AG10803 (cell line): ENCODE results near the gene OR4K15.
"Not testable (repeated sequence)": the region's sequence is repeated elsewhere in the genome, so short reads cannot be mapped to it uniquely, and the experiment has no call there.

Experiments
- DNase-seq: peaks from one replicate; pipeline ENCODE4 v3.0.0; 2010; ENCODE audit warnings: low read depth
- H3K4me3 ChIP-seq: 2 replicates; pipeline ENCODE4 v1.5.1; 2011; ENCODE audit warnings: mild to moderate bottlenecking, low read length, control low read depth
- TF ChIP-seq, protein P1 (sequence below): conservative IDR thresholded peaks from 2 replicates; pipeline ENCODE4 v1.5.1; 2011; ENCODE audit warnings: mild to moderate bottlenecking, low read length, control low read depth, inconsistent platforms

The OR4K15 gene, protein sequence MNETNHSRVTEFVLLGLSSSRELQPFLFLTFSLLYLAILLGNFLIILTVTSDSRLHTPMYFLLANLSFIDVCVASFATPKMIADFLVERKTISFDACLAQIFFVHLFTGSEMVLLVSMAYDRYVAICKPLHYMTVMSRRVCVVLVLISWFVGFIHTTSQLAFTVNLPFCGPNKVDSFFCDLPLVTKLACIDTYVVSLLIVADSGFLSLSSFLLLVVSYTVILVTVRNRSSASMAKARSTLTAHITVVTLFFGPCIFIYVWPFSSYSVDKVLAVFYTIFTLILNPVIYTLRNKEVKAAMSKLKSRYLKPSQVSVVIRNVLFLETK

DNA sequence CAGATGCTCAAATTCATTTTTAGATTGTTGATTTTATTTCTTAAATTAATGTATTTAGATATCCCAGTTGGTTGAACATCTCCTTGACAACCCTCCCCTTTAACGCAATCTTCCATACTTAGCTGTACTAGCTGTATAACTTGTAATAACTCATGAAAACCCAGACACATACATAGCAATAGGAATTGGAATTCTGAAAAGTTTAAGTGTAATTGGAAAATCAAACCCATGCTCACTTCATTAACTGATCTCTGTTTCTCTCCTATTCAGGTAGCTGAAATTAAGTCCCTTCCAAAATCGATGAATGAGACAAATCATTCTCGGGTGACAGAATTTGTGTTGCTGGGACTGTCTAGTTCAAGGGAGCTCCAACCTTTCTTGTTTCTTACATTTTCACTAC lies at the start of gene OR4K15:
Gene OR4K15 (plus strand): TSS at position 301 of the 400 bp plus-strand sequence. CDS start 0 bp downstream, at position 301.
- no peak within 1 kb of the TSS for H3K4me3 ChIP-seq
- TF ChIP-seq, protein P1, sequence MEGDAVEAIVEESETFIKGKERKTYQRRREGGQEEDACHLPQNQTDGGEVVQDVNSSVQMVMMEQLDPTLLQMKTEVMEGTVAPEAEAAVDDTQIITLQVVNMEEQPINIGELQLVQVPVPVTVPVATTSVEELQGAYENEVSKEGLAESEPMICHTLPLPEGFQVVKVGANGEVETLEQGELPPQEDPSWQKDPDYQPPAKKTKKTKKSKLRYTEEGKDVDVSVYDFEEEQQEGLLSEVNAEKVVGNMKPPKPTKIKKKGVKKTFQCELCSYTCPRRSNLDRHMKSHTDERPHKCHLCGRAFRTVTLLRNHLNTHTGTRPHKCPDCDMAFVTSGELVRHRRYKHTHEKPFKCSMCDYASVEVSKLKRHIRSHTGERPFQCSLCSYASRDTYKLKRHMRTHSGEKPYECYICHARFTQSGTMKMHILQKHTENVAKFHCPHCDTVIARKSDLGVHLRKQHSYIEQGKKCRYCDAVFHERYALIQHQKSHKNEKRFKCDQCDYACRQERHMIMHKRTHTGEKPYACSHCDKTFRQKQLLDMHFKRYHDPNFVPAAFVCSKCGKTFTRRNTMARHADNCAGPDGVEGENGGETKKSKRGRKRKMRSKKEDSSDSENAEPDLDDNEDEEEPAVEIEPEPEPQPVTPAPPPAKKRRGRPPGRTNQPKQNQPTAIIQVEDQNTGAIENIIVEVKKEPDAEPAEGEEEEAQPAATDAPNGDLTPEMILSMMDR: no peak
- DNase-seq: no peak

DNA sequence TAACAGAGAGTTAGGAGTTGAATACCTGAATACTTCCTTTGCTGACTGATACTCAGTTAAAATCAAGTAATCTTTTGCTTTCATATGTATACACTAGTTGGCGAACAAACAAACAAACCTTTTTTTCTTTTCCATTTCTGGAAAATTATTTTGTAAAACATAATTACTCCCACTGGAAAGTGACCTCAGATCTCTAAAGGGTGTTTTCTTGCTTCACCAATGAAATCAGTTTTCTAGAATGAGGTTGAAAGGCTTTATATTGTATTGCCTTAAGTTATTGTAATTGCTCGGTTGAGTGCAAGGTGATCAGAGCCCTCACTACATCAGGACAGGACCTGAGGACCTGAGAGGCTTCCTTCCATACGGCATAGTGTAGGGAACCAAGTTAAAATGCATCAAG lies 44.8 kb upstream of the OR4K15 start, which contains the start of gene OR4K1:
Gene OR4K1 (plus strand): TSS at position 301 of the 400 bp plus-strand sequence. CDS start 4,750 bp downstream, outside the sequence.
- H3K4me3 ChIP-seq: no peak within 1 kb of the TSS
- TF ChIP-seq, protein P1: no peak
- DNase-seq: no peak

DNA sequence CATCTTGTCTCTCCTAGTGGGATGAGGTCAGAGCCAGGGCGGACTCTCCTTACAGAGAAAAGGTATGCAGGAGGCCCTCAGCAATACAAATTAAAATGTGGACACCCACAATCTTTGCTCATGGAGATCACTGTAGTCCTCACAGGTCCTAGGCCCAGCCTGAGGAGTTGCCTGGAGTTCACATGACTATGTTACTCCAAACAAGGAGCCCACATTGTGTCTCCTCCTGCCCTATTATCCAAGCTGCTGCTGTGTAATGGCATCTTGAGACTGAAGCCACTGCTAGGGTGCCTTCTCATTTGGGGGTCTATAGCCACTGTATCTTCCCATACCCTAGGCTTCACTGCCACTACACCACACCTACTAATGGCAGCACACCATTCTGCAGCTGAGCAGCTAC lies 33.7 kb upstream of the OR4K15 start:
- TF ChIP-seq, protein P1: no peak
- DNase-seq: no peak

DNA sequence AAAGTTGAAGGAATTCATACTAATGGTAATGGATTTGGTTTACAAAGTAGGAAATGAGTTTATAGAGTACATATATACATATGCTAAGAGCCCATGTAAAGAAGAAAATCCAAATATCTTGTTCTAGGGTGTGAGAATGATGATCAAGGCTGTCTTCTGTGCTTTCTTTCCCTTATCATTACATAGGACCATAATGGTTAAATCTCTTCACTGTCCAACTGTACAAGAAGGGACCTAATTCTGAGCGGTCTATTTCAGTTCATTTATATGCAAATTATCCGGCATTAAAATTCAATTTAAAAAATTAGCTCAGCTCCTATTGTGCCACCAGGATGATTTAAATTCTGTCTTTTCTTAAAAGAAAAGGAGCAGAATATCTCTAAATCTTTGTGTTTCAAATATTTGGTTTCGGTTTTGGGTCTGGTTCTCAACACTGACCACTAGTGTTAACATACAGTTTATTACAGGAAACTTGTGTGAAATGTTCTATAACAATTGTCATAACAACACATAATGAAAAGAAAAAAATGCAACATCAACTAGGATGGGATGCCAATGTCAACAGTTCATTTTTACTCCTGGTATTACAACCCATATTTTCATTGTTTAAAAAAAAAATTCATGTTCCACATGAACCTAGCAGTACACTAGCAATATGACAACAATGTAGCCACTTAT lies 27.8 kb upstream of the OR4K15 start:
- H3K4me3 ChIP-seq: no peak overlapping the region
- TF ChIP-seq, protein P1: no peak
- DNase-seq: no peak

More for the DNA sequence above, 33.7 kb upstream of the OR4K15 start:
- no peak overlapping the region for H3K4me3 ChIP-seq

DNA sequence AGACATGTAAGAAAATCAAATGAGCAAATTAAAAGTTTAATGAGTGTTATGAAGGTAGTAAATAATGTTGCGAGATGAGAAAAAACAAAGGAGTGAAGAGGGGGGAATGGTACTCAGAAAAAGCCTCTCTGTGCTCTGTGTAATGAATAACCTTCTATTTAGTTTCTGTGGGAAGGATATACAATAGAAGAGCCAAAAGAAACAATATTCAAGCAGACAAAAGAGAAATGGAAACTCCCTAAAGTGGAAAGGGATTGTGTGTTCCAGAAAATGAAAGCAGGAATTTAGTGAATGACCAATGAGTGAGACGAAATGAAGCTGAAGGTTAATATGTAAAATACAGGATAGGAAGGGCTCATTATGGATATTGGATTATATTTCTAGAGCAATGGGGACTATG lies 26.2 kb upstream of the OR4K15 start:
- TF ChIP-seq, protein P1: no peak
- H3K4me3 ChIP-seq: no peak overlapping the region
- no peak for DNase-seq

DNA sequence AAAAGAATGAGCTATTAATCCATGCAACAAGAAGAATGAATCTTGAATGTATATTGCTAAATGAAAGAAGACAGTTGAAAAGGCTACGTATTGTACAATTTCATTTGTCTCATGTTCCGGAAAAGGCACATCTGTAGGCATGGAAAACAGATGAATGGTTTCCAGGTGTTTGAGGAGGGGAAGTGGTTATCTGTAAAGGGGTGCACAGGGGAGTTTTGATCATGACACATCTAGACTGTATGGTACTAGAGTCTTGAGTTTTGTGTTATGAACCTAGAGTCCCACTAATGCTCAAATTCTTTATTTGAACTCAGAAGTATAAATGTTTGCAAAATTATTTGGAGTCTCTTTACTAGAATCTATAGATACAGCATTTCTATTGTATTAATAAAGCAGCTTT lies 5.7 kb upstream of the OR4K15 start:
- not testable (repeated sequence) for DNase-seq, H3K4me3 ChIP-seq

DNA sequence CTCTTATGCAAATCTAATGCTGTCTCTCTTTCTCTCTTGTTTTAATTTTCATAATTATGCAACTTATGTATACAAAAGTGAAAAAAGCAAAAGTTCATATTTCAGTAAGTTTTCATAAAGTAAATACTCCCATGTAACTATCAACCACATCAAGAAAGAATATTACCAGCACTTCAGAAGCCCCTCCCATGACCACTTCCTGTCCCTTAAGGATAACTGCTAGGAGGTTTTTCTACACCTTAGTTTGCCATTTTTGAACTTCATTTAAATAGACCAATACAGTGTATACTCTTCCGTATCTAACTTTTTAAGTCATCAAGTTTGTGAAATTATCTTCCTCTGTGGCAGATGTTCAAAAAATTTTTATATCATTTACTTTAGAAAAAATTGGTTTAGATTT lies 547 bp upstream of the OR4K15 start:
- TF ChIP-seq, protein P1: no peak
- DNase-seq: no peak
- no peak overlapping the region for H3K4me3 ChIP-seq
